Measurements from ENCODE around the gene MT1A. TPM values are rescaled to one million over a fixed set of nuclear protein-coding genes. Genes with fewer than 3 reads are reported as not detected.

The MT1A gene
- total RNA-seq, 4 donors from 2014 or later: 7.1 to 23.6 (median 16.8) TPM

- Histone ChIP-seq H3K27me3 (no peaks in the 10 kb centered on the region), H3K9me3 (no peaks in the 10 kb centered on the region), H3K27ac (no peak overlapping the region), H3K4me3 (replicated peaks in 1 of 3) (no peak overlapping the region), H3K36me3 (peaks cover 0 to 12% of the 10 kb centered on the region in 2 donors), H3K4me1 (peaks cover 20 to 23% of the 10 kb centered on the region in 2 donors)
- TF ChIP-seq POLR2A (IDR thresholded peaks at IDR 0.05): no peak
- TF ChIP-seq CTCF (IDR thresholded peaks at IDR 0.05): no peak
- DNase-seq: no peak
- 93 to 96% methylated on average over 3 of the region's 3 CpGs for whole genome bisulfite sequencing, 2 donors
- intact Hi-C loops (cut with DNase I): no loop called here
Observed at GRCh38 chr16:56679078-56679730, 40.7 kb downstream of the MT1A start.

GRCh38 chr16:56679818-56680217 lies 41.4 kb downstream of the MT1A start:
- Histone ChIP-seq H3K9me3 (no peaks in the 10 kb centered on the region), H3K27ac (no peak overlapping the region), H3K4me3 (replicated peaks in 1 of 3) (no peak overlapping the region), H3K36me3 (peaks cover 0 to 13% of the 10 kb centered on the region in 2 donors), H3K4me1 (peaks cover 26 to 30% of the 10 kb centered on the region in 2 donors), H3K27me3 (no peaks in the 10 kb centered on the region)
- no peak for TF ChIP-seq POLR2A (IDR thresholded peaks at IDR 0.05)
- no peak for TF ChIP-seq CTCF (IDR thresholded peaks at IDR 0.05)
- no peak for DNase-seq
- 91 to 93% methylated on average over 6 of the region's 6 CpGs for WGBS, 2 donors
- intact Hi-C loops (cut with DNase I): no loop called here

- H3K4me1 ChIP-seq: peaks cover 27 to 31% of the 10 kb centered on the region in 2 donors
- DNase-seq: peak; percentile 97 to 98
- H3K4me3 ChIP-seq (replicated peaks in 1 of 3): peak within 1 kb of the TSS; percentile 84 to 98 (median 96)
- no peaks in the 10 kb centered on the region for H3K27me3 ChIP-seq
- TF ChIP-seq CTCF (IDR thresholded peaks at IDR 0.05) (peak in 1 of 6 experiments; percentile 7), POLR2A (IDR thresholded peaks at IDR 0.05) (peak; percentile 98 to 100)
- H3K27ac ChIP-seq: peak within 1 kb of the TSS; percentile 89 to 94 (median 92)
- H3K9me3 ChIP-seq: no peaks in the 10 kb centered on the region
- intact Hi-C loops (cut with DNase I): no loop called here
- WGBS, 2 donors: 0 to 3% methylated on average over 20 of the region's 49 CpGs
- H3K36me3 ChIP-seq: peaks cover 0 to 13% of the 10 kb centered on the region in 2 donors
Observed at GRCh38 chr16:56681939-56682702, 43.7 kb downstream of the MT1A start, which contains the start of gene MT1X. Gene MT1X, plus strand, starts transcription at chr16:56682470. Its CDS starts 71 bp downstream, at chr16:56682541.

GRCh38 chr16:56682703-56683397 lies 44.4 kb downstream of the MT1A start:
- peak in 1 of 2 donors; percentile 56 for DNase-seq
- Histone ChIP-seq H3K9me3 (no peaks in the 10 kb centered on the region), H3K4me3 (replicated peaks in 1 of 3) (peak overlapping the region; percentile 84 to 98 (median 96)), H3K4me1 (peaks cover 27 to 31% of the 10 kb centered on the region in 2 donors), H3K27me3 (no peaks in the 10 kb centered on the region), H3K27ac (peak overlapping the region; percentile 89 to 94 (median 92)), H3K36me3 (peaks cover 0 to 13% of the 10 kb centered on the region in 2 donors)
- intact Hi-C loops (cut with DNase I): no loop called here
- TF ChIP-seq CTCF (IDR thresholded peaks at IDR 0.05): no peak
- TF ChIP-seq POLR2A (IDR thresholded peaks at IDR 0.05): peak in 1 of 2 donors; percentile 2
- WGBS, 2 donors: 16 to 27% methylated on average over 8 of the region's 8 CpGs

Measured in thyroid gland (tissue), 4 donors.